ENCODE measurements around the gene TMEM203. TPM values are rescaled to one million over a fixed set of nuclear protein-coding genes. Genes with fewer than 3 reads are reported as not detected.

The TMEM203 gene
- total and polyA plus RNA-seq, 2 of the 13 experiments (the other 11 are each of a cell fraction or from before 2014, with no cell fraction given) = 23.4 to 36.7 TPM

DNA sequence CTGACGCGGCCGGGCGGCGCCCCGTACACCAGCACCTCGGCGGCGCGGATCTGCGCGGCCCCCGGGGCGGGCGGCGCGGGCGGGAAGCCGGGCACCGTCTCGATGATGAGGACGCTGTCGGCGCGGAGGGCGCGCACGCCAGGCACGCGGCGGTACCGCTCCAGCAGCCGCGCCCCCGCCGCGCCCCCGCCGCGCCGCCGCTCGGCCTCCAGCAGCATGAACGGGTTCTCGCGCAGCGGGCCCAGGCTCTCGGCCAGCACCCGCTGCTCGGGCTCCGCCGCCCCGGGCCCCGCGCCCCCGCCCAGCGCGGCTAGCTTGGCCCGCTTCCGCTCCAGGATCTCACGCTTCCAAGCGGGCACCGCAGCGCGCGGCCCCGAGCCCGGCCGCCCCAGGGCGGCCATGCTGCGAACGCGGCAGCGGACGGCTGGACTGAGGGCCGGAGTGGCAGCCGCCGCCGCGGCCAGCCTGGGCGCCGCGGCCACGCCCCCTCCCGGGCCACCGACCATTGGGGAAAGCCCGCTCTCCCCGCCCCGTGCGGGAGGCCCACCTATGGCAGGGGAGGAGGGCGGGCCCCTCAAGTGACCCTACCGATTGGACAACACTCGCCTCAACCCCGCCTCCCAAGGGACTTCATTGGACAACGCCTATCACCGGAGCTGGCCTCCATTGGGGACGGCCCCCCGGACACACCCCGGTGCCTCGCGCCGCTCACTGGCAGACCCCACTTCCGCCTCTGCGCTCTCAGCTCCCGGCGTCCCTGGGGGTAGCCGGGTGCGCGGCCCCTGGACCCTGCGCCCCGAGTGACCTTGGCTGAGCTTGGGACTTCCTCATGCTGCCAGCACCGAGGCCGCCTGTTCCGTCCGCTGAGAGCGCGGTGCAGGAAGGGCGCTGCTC, 4.9 kb downstream of the TMEM203 start, which contains the start of gene TPRN (continued):
- TF ChIP-seq ZNF207 (IDR thresholded peaks at IDR 0.05; ENCODE audit: borderline replicate concordance) (no peak), PHF20 (CRISPR knock-in tag; IDR thresholded peaks at IDR 0.05) (peak; percentile 83), ZBTB38 (CRISPR knock-in tag; IDR thresholded peaks at IDR 0.05) (peak; percentile 86; the same call in 1 of the 2 replicates), RELA (CRISPR knock-in tag; IDR thresholded peaks at IDR 0.05) (0 out of 2 replicates have a peak, but pooled peaks have one; percentile 65), ASH2L (IDR thresholded peaks at IDR 0.05; ENCODE audit: insufficient read length, low read depth, low read length) (peak; percentile 72), TARDBP (CRISPR knock-in tag; IDR thresholded peaks at IDR 0.05) (peak; percentile 90), MAF1 (CRISPR knock-in tag; IDR thresholded peaks at IDR 0.05; ENCODE audit: borderline replicate concordance) (peak; percentile 51; the same call in 1 of the 2 replicates), BCL6 (CRISPR knock-in tag; IDR thresholded peaks at IDR 0.05) (peak; percentile 65), AGO2 (optimal IDR thresholded peaks at IDR 0.05; ENCODE audit: low read depth, low read length) (peak; percentile 94), ZNF644 (CRISPR knock-in tag; IDR thresholded peaks at IDR 0.05; ENCODE audit: low read depth) (no peak), ZNF891 (CRISPR knock-in tag; IDR thresholded peaks at IDR 0.05) (no peak), SYNCRIP (IDR thresholded peaks at IDR 0.05; ENCODE audit: insufficient read depth, low read depth, low read length) (no peak), ZBTB21 (CRISPR knock-in tag; IDR thresholded peaks at IDR 0.05) (no peak), ZNF530 (CRISPR knock-in tag; IDR thresholded peaks at IDR 0.05; ENCODE audit: low read depth) (no peak), ZNF24 (IDR thresholded peaks at IDR 0.05) (no peak), PHF8 (CRISPR knock-in tag; IDR thresholded peaks at IDR 0.05) (peak; percentile 86)
- TF ChIP-seq, protein P1, sequence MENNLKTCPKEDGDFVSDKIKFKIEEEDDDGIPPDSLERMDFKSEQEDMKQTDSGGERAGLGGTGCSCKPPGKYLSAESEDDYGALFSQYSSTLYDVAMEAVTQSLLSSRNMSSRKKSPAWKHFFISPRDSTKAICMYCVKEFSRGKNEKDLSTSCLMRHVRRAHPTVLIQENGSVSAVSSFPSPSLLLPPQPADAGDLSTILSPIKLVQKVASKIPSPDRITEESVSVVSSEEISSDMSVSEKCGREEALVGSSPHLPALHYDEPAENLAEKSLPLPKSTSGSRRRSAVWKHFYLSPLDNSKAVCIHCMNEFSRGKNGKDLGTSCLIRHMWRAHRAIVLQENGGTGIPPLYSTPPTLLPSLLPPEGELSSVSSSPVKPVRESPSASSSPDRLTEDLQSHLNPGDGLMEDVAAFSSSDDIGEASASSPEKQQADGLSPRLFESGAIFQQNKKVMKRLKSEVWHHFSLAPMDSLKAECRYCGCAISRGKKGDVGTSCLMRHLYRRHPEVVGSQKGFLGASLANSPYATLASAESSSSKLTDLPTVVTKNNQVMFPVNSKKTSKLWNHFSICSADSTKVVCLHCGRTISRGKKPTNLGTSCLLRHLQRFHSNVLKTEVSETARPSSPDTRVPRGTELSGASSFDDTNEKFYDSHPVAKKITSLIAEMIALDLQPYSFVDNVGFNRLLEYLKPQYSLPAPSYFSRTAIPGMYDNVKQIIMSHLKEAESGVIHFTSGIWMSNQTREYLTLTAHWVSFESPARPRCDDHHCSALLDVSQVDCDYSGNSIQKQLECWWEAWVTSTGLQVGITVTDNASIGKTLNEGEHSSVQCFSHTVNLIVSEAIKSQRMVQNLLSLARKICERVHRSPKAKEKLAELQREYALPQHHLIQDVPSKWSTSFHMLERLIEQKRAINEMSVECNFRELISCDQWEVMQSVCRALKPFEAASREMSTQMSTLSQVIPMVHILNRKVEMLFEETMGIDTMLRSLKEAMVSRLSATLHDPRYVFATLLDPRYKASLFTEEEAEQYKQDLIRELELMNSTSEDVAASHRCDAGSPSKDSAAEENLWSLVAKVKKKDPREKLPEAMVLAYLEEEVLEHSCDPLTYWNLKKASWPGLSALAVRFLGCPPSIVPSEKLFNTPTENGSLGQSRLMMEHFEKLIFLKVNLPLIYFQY (CRISPR knock-in tag; IDR thresholded peaks at IDR 0.05; ENCODE audit: borderline replicate concordance) = 0 out of 2 replicates have a peak, but pooled peaks have one; percentile 20
- TF ChIP-seq, protein P2, sequence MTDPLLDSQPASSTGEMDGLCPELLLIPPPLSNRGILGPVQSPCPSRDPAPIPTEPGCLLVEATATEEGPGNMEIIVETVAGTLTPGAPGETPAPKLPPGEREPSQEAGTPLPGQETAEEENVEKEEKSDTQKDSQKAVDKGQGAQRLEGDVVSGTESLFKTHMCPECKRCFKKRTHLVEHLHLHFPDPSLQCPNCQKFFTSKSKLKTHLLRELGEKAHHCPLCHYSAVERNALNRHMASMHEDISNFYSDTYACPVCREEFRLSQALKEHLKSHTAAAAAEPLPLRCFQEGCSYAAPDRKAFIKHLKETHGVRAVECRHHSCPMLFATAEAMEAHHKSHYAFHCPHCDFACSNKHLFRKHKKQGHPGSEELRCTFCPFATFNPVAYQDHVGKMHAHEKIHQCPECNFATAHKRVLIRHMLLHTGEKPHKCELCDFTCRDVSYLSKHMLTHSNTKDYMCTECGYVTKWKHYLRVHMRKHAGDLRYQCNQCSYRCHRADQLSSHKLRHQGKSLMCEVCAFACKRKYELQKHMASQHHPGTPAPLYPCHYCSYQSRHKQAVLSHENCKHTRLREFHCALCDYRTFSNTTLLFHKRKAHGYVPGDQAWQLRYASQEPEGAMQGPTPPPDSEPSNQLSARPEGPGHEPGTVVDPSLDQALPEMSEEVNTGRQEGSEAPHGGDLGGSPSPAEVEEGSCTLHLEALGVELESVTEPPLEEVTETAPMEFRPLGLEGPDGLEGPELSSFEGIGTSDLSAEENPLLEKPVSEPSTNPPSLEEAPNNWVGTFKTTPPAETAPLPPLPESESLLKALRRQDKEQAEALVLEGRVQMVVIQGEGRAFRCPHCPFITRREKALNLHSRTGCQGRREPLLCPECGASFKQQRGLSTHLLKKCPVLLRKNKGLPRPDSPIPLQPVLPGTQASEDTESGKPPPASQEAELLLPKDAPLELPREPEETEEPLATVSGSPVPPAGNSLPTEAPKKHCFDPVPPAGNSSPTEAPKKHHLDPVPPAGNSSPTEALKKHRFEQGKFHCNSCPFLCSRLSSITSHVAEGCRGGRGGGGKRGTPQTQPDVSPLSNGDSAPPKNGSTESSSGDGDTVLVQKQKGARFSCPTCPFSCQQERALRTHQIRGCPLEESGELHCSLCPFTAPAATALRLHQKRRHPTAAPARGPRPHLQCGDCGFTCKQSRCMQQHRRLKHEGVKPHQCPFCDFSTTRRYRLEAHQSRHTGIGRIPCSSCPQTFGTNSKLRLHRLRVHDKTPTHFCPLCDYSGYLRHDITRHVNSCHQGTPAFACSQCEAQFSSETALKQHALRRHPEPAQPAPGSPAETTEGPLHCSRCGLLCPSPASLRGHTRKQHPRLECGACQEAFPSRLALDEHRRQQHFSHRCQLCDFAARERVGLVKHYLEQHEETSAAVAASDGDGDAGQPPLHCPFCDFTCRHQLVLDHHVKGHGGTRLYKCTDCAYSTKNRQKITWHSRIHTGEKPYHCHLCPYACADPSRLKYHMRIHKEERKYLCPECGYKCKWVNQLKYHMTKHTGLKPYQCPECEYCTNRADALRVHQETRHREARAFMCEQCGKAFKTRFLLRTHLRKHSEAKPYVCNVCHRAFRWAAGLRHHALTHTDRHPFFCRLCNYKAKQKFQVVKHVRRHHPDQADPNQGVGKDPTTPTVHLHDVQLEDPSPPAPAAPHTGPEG (CRISPR knock-in tag; IDR thresholded peaks at IDR 0.05) = peak; percentile 50; the same call in 1 of the 2 replicates
- TF ChIP-seq, protein P3, sequence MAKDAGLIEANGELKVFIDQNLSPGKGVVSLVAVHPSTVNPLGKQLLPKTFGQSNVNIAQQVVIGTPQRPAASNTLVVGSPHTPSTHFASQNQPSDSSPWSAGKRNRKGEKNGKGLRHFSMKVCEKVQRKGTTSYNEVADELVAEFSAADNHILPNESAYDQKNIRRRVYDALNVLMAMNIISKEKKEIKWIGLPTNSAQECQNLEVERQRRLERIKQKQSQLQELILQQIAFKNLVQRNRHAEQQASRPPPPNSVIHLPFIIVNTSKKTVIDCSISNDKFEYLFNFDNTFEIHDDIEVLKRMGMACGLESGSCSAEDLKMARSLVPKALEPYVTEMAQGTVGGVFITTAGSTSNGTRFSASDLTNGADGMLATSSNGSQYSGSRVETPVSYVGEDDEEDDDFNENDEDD (CRISPR knock-in tag; IDR thresholded peaks at IDR 0.05; ENCODE audit: borderline replicate concordance) = peak; percentile 63; the same call in 1 of the 2 replicates
